Measurements from ENCODE around the gene NEK11. TPM values are rescaled to one million over a fixed set of nuclear protein-coding genes. Genes with fewer than 3 reads are reported as not detected.

NEK11 gene
- total RNA-seq, 1 donor from 2014 or later = 1.1 TPM

DNA sequence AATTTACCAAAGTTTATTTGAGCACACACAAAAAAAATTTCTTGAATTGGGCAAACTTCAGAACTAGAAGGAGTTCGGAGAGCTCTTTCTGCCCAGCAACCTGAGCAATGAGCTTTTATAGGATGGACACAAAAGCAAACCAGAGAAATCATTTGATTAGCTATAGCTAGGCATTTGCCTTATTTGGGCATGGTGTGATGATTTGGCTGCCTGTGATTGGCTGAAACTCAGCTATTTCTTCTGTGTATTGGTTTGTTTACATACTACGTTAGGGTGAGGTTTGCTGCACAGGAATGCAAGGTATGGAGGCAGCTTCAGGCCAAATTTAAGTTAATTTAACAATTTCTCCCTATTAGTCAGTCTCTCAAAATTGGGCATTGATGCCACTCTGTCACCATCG, 65.1 kb downstream of the NEK11 start:
- H3K4me3 Mint-ChIP-seq (ENCODE audit: low read depth) = no peak overlapping the region
- no peak overlapping the region for H3K27ac Mint-ChIP-seq
- no peaks in the 10 kb centered on the region for H3K36me3 Mint-ChIP-seq (ENCODE audit: low read depth)
- peaks cover 2% of the 10 kb centered on the region for H3K27me3 Mint-ChIP-seq (ENCODE audit: low read depth)
- H3K4me1 Mint-ChIP-seq (ENCODE audit: low read depth) = no peaks in the 10 kb centered on the region
- DNase-seq (ENCODE audit: low spot score) = no peak
- intact Hi-C loops (cut with micrococcal nuclease) = no loop called here
- no peaks in the 10 kb centered on the region for H3K9me3 Mint-ChIP-seq

DNA sequence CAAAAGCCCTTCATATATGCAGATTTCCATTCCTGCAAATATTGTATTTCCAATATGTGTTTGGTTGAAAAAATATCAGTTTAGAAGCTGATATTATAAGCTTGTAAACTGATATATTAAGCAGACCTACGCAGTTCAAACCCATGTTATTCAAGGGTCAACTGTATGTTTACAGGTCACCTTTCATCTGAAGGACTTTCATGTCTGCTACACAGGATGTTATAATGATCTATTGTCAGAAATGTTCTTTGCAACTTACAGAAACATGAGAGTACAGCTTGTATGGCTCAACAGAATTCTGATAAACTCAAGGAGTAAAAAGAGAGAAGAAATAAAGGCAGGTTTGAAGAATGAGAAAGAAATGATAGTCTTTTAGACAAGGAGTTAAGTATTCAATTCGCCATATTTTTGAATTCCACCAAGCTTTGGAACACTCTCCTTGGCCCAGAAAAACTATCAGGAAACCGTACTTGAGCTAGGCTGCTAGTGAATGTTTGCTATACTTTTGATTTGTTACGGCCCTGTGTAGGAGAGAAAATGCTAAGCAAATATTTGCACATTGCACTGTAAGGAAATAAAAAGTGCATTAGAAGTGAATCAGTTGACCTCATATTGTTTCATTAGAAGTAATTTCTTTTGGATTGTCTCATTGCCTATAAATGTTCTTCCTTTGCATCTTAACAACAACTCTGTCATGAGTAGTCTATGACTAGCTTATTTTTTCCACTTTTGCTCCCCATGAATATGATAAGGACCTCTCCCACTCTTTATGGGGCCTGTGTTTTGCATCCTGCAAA, 81.2 kb downstream of the NEK11 start:
- H3K36me3 Mint-ChIP-seq (ENCODE audit: low read depth) = no peaks in the 10 kb centered on the region
- H3K4me3 Mint-ChIP-seq (ENCODE audit: low read depth) = no peak overlapping the region
- no peak overlapping the region for H3K27ac Mint-ChIP-seq

DNA sequence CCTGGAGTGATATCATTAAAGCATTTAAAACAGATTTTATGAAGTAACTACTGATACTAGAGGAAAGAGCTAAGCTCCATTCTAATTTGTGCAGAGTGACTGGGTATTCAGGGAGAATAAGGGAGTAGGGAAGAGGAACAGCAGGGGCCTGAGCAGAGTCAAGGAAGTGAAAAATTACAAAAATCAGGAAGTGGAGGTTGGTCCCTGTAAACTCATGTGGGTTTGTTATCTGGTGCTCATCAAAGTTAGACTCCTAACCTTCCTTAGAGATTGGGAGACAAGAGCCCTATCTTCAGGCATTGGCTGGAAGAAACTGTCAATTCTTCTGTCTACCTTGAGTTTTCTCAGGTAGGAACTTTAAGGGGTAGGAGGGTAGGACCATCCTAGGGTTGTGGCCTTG, 82.5 kb downstream of the NEK11 start:
- H3K9me3 Mint-ChIP-seq = no peaks in the 10 kb centered on the region
- DNase-seq (ENCODE audit: low spot score) = no peak
- peaks cover 1% of the 10 kb centered on the region for H3K27me3 Mint-ChIP-seq (ENCODE audit: low read depth)
- H3K27ac Mint-ChIP-seq = no peak overlapping the region
- no peaks in the 10 kb centered on the region for H3K36me3 Mint-ChIP-seq (ENCODE audit: low read depth)
- H3K4me3 Mint-ChIP-seq (ENCODE audit: low read depth) = no peak overlapping the region
- H3K4me1 Mint-ChIP-seq (ENCODE audit: low read depth) = no peaks in the 10 kb centered on the region
- intact Hi-C loops (cut with micrococcal nuclease) = no loop called here

More for the DNA sequence above, 81.2 kb downstream of the NEK11 start:
- DNase-seq (ENCODE audit: low spot score) = no peak
- H3K4me1 Mint-ChIP-seq (ENCODE audit: low read depth) = no peaks in the 10 kb centered on the region
- H3K9me3 Mint-ChIP-seq = no peaks in the 10 kb centered on the region
- intact Hi-C loops (cut with micrococcal nuclease) = no loop called here
- H3K27me3 Mint-ChIP-seq (ENCODE audit: low read depth) = no peaks in the 10 kb centered on the region

DNA sequence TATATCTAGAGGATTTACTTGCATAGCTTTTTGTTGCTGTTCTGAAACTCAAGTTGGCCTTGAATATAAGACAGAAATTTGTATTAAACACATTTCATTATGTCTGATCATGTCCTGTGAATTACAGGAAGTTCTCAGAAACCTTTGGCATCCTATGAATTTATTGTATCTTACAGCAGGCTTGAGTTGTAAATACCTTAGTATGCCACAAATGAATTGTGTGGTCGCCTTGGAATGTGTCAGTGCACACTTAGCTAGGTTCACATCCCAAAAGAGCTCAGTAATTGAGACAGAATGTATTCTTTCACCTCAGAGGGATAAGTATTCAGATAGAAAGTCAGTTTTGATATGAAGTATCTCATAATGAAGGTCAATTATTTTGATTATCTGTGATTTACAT, 83.4 kb downstream of the NEK11 start:
- no peaks in the 10 kb centered on the region for H3K36me3 Mint-ChIP-seq (ENCODE audit: low read depth)
- intact Hi-C loops (cut with micrococcal nuclease) = no loop called here

DNA sequence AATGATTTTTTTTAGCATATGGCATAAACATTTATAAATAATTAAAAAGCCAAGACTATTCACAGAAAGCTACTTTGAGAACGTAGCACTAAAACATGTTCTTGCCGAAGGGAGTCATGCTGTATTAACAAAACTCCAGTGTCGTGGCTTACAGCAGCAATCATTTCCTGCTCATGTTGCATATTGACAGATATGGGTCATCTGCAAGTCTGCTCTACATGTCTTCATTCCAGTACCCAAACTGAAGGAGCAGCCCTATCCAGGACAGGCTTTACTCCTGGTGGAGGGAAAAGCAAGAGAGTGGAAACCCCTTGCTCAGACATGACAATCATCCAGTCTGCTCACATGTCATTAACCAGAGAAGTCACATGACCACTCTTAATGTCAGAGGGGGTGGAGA, 87.6 kb downstream of the NEK11 start:
- no peaks in the 10 kb centered on the region for H3K4me1 Mint-ChIP-seq (ENCODE audit: low read depth)
- H3K27me3 Mint-ChIP-seq (ENCODE audit: low read depth) = peaks cover 1% of the 10 kb centered on the region
- no peak overlapping the region for H3K27ac Mint-ChIP-seq
- no peak for DNase-seq (ENCODE audit: low spot score)
- H3K36me3 Mint-ChIP-seq (ENCODE audit: low read depth) = no peaks in the 10 kb centered on the region
- intact Hi-C loops (cut with micrococcal nuclease) = no loop called here
- H3K4me3 Mint-ChIP-seq (ENCODE audit: low read depth) = no peak overlapping the region
- peaks cover 5% of the 10 kb centered on the region for H3K9me3 Mint-ChIP-seq

More for the DNA sequence above, 83.4 kb downstream of the NEK11 start:
- no peak overlapping the region for H3K4me3 Mint-ChIP-seq (ENCODE audit: low read depth)
- H3K27me3 Mint-ChIP-seq (ENCODE audit: low read depth) = peaks cover 1% of the 10 kb centered on the region
- H3K4me1 Mint-ChIP-seq (ENCODE audit: low read depth) = no peaks in the 10 kb centered on the region
- DNase-seq (ENCODE audit: low spot score) = no peak
- H3K9me3 Mint-ChIP-seq = no peaks in the 10 kb centered on the region
- H3K27ac Mint-ChIP-seq = no peak overlapping the region

DNA sequence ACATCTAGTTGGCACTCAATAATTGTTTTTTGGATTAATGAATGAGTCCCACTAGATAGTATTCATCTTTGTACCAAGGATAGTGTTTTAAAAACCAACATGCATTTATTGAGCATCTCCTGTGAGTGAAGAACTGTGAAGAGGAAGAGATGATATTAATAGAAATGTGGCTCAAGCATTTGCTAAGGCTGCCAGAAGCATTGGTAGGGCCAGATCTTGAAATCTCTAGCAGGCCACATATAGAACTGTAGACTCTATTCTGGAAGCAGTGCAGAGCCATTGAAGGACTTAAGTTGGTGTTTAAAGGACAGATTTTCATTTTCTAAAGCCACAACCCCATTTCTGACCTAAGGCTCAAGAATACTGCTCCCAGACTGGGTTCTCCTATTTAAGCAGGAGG, 99.0 kb downstream of the NEK11 start:
- no peak overlapping the region for H3K27ac Mint-ChIP-seq
- H3K36me3 Mint-ChIP-seq (ENCODE audit: low read depth) = no peaks in the 10 kb centered on the region
- no peaks in the 10 kb centered on the region for H3K4me1 Mint-ChIP-seq (ENCODE audit: low read depth)
- DNase-seq (ENCODE audit: low spot score) = no peak
- no peak overlapping the region for H3K4me3 Mint-ChIP-seq (ENCODE audit: low read depth)
- H3K27me3 Mint-ChIP-seq (ENCODE audit: low read depth) = no peaks in the 10 kb centered on the region
- peaks cover 4% of the 10 kb centered on the region for H3K9me3 Mint-ChIP-seq
- intact Hi-C loops (cut with micrococcal nuclease) = no loop called here

DNA sequence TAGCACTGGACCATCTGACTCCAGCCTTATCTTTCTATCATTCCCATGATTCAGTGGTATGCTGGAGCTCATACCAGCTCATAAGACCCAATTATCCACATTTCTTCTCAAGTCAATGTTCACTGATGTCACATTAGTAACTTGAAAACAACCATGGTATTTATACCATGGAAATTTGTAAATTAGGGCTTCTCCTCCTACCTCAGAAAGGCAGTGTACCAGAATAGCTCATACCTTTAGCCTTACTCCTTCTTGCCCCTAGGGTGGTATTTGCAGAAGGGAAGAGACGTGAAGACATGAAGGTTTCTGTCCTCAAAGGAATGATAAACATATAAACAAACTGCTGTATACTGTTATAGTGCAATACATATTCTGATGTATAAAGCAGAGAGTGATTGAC, 114.2 kb downstream of the NEK11 start:
- intact Hi-C loops (cut with micrococcal nuclease) = no loop called here
- Mint-ChIP-seq H3K4me1 (ENCODE audit: low read depth) (no peaks in the 10 kb centered on the region), H3K36me3 (ENCODE audit: low read depth) (no peaks in the 10 kb centered on the region), H3K27ac (no peak overlapping the region), H3K9me3 (no peaks in the 10 kb centered on the region), H3K27me3 (ENCODE audit: low read depth) (no peaks in the 10 kb centered on the region), H3K4me3 (ENCODE audit: low read depth) (no peak overlapping the region)
- no peak for DNase-seq (ENCODE audit: low spot score)

DNA sequence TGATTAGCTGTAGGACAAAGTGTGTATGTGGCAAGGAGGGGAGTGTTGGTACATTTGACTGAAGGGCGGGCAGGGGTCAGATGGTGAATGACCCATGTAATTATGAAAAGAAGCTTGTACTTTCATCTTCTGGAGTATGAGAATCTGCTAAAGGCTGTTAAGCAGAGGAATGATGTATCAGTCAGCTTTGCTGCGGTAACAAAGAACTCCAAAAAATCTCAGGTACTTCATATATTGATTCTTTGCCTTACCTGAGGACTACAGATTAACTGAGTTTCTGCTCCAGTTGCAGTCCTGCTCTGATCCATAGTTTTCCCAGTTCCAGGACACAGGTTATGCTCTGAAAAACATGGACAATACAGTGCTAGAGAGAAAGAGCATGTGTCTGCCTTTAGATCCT, 115.1 kb downstream of the NEK11 start:
- Mint-ChIP-seq H3K9me3 (no peaks in the 10 kb centered on the region), H3K4me1 (ENCODE audit: low read depth) (no peaks in the 10 kb centered on the region), H3K36me3 (ENCODE audit: low read depth) (no peaks in the 10 kb centered on the region), H3K27ac (no peak overlapping the region), H3K27me3 (ENCODE audit: low read depth) (peaks cover 1% of the 10 kb centered on the region), H3K4me3 (ENCODE audit: low read depth) (no peak overlapping the region)
- intact Hi-C loops (cut with micrococcal nuclease) = no loop called here
- no peak for DNase-seq (ENCODE audit: low spot score)

DNA sequence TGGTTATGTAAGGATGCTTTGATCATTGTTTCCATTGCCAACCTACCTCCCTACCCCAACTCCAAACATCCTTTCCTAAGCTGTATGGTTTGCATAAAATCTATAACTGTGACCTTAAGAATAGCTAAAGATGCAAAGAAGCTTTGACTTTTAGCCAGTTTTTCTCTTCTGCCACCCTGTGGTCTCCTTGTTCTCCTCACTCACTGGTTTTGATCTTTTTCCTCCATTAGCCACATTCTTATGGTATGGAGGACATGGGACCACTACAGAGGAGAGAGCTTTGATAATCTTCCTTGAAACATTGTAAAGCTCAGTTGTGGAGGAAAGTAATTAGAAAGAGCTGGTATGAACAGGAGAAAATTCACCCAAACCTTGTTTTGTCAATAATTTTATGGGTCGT, 115.9 kb downstream of the NEK11 start:
- Mint-ChIP-seq H3K9me3 (no peaks in the 10 kb centered on the region), H3K36me3 (ENCODE audit: low read depth) (no peaks in the 10 kb centered on the region), H3K27me3 (ENCODE audit: low read depth) (peaks cover 1% of the 10 kb centered on the region), H3K4me1 (ENCODE audit: low read depth) (no peaks in the 10 kb centered on the region), H3K27ac (no peak overlapping the region), H3K4me3 (ENCODE audit: low read depth) (no peak overlapping the region)
- no peak for DNase-seq (ENCODE audit: low spot score)
- intact Hi-C loops (cut with micrococcal nuclease) = no loop called here

DNA sequence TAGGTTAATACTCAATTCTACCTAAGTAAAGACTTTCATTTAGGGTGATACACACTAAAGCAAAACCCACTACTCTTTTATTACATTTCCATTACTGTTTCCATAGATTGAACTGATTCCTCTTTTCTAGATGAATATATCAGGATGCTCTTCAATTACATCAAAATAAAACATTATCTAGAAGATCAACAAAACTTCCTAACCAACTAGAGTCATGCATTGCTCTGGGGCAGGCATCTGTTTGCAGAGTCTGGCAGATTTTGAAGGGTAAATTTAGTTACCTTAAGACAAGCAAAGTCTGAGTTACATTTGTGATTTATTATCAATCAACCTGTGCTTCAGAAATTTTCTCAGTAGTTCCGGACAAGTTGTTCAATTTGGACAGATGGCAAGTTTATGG, 117.1 kb downstream of the NEK11 start:
- Mint-ChIP-seq H3K27ac (no peak overlapping the region), H3K4me3 (ENCODE audit: low read depth) (no peak overlapping the region), H3K36me3 (ENCODE audit: low read depth) (no peaks in the 10 kb centered on the region), H3K4me1 (ENCODE audit: low read depth) (no peaks in the 10 kb centered on the region), H3K27me3 (ENCODE audit: low read depth) (peaks cover 1% of the 10 kb centered on the region), H3K9me3 (no peaks in the 10 kb centered on the region)
- intact Hi-C loops (cut with micrococcal nuclease) = no loop called here
- DNase-seq (ENCODE audit: low spot score) = no peak

DNA sequence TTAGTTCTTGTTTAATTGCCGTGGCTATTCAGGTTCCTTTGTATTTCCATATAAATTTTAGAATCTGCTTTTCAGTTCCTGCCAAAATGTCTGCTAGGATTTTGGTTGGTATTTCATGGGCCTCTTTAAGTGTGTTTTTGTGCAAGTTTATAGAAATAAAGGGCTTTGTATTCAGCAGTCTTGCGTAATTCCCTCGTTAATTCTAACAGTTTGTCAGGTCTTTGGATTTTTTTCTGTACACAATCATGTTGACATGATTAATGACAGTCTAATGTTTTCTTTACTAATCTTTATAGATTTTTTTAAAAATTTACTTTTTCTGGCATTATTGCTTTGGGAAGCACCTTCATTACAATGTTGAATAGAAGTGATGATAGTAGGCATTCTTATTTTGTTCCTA, 120.9 kb downstream of the NEK11 start:
- Mint-ChIP-seq H3K9me3 (peaks cover 4% of the 10 kb centered on the region), H3K4me1 (ENCODE audit: low read depth) (no peaks in the 10 kb centered on the region), H3K4me3 (ENCODE audit: low read depth) (no peak overlapping the region), H3K36me3 (ENCODE audit: low read depth) (no peaks in the 10 kb centered on the region), H3K27me3 (ENCODE audit: low read depth) (peaks cover 9% of the 10 kb centered on the region), H3K27ac (no peak overlapping the region)
- intact Hi-C loops (cut with micrococcal nuclease) = no loop called here
- DNase-seq (ENCODE audit: low spot score) = no peak

DNA sequence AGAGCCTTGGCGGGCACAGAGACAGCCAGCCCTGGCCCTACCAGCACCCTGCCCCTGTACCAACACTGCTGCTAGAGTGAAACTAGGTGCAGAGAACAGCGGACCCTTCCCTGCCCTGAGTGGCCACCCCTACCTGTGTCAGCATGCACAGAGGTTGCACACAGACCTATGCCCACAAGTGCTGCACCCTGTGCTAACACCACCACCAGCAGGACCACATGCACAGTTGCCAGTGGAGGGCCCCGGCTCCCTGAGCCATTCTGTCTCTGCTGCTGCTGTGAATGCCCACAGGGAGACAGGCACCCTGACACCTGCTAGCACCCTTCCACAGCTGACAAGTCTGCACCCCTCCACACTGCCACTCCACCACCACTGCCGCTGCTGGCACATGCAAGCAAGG, 131.8 kb downstream of the NEK11 start:
- Mint-ChIP-seq H3K9me3 (no peaks in the 10 kb centered on the region), H3K27me3 (ENCODE audit: low read depth) (peaks cover 13% of the 10 kb centered on the region), H3K4me3 (ENCODE audit: low read depth) (no peak overlapping the region), H3K27ac (no peak overlapping the region), H3K4me1 (ENCODE audit: low read depth) (no peaks in the 10 kb centered on the region), H3K36me3 (ENCODE audit: low read depth) (no peaks in the 10 kb centered on the region)
- no peak for DNase-seq (ENCODE audit: low spot score)
- intact Hi-C loops (cut with micrococcal nuclease) = no loop called here

DNA sequence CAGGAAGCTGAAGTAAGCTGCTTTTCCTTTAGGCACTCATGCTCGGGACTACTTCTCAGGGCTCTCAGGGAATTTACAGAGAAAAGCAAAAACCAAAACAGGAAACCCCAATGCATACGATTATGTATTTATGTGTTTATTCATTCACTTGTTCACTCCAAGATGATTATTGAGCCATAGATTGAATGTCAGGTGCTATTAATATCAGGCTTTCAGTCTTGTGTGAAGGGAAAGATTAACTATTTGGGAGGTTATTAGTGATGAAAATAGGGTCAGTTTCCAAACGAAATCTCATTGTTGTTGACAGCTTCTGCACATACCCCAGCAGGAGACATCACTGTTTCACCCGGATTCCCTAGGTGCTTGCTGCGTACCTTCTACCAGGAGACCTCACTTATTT, 135.8 kb downstream of the NEK11 start:
- no peaks in the 10 kb centered on the region for H3K36me3 Mint-ChIP-seq (ENCODE audit: low read depth)
- H3K27ac Mint-ChIP-seq = no peak overlapping the region
- peaks cover 22% of the 10 kb centered on the region for H3K27me3 Mint-ChIP-seq (ENCODE audit: low read depth)
- no peaks in the 10 kb centered on the region for H3K9me3 Mint-ChIP-seq
- intact Hi-C loops (cut with micrococcal nuclease) = no loop called here
- DNase-seq (ENCODE audit: low spot score) = no peak
- H3K4me3 Mint-ChIP-seq (ENCODE audit: low read depth) = no peak overlapping the region
- no peaks in the 10 kb centered on the region for H3K4me1 Mint-ChIP-seq (ENCODE audit: low read depth)

DNA sequence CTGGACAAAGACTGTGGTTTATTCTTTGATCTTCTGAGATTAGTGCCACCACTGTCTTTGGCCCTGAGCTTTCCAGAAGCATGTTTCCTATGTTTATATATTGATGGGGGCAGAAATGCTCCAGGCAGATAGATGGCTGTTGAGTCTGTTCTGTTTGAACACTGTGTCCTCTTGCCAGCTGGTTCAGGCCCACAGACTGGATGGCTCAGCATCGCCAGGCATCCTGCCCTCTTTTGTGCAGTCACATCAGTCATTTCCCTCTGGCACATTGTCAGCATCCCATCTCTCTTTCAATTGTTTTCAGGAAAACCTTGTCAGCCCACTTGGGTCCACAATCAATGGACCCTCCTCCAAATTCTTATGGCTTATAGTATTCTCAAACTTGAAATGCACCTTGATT, 141.2 kb downstream of the NEK11 start:
- H3K27me3 Mint-ChIP-seq (ENCODE audit: low read depth) = peaks cover 17% of the 10 kb centered on the region
- H3K36me3 Mint-ChIP-seq (ENCODE audit: low read depth) = no peaks in the 10 kb centered on the region
- H3K4me3 Mint-ChIP-seq (ENCODE audit: low read depth) = no peak overlapping the region
- H3K9me3 Mint-ChIP-seq = no peaks in the 10 kb centered on the region
- H3K4me1 Mint-ChIP-seq (ENCODE audit: low read depth) = no peaks in the 10 kb centered on the region
- DNase-seq (ENCODE audit: low spot score) = no peak
- intact Hi-C loops (cut with micrococcal nuclease) = no loop called here
- no peak overlapping the region for H3K27ac Mint-ChIP-seq
